M059J (cell line): ENCODE measurements around the gene CDH6. TPM values are rescaled to one million over a fixed set of nuclear protein-coding genes. Genes with fewer than 3 reads are reported as not detected.
A peak's percentile ranks its signal among the peaks of the same experiment; 100 is the strongest.

Experiments
- DNase-seq: peaks from one replicate; pipeline ENCODE4 v3.0.0-alpha.2; 2012; ENCODE audit warnings: low read depth
- total RNA-seq: library from RNA; depleted of rRNA; stranded (reverse); fragments of >200 nt; shearing (Covaris generic); gene quantifications from 2 replicates; pipeline ENCODE4 v1.2.3, GENCODE V29; 2014

The CDH6 gene
- total RNA-seq, 1 experiment from 2014 or later: 8.9 TPM

- DNase-seq: peak; percentile 39
Measured at GRCh38 chr5:31197183-31197582, 3.7 kb downstream of the CDH6 start.

- no peak for DNase-seq
Measured at GRCh38 chr5:31204958-31205357, 11.5 kb downstream of the CDH6 start.

GRCh38 chr5:31208043-31208442, 14.6 kb downstream of the CDH6 start:
- no peak for DNase-seq

- DNase-seq: no peak
Measured at GRCh38 chr5:31209334-31209733, 15.8 kb downstream of the CDH6 start.

- no peak for DNase-seq
Measured at GRCh38 chr5:31211098-31211497, 17.6 kb downstream of the CDH6 start.

- no peak for DNase-seq
Measured at GRCh38 chr5:31213257-31213656, 19.8 kb downstream of the CDH6 start.

- no peak for DNase-seq
Measured at GRCh38 chr5:31213705-31214121, 20.2 kb downstream of the CDH6 start.

- DNase-seq: no peak
Measured at GRCh38 chr5:31214229-31214628, 20.7 kb downstream of the CDH6 start.

- DNase-seq: no peak
Measured at GRCh38 chr5:31215236-31215635, 21.8 kb downstream of the CDH6 start.

- DNase-seq: no peak
Measured at GRCh38 chr5:31217446-31217845, 24.0 kb downstream of the CDH6 start.

- no peak for DNase-seq
Measured at GRCh38 chr5:31218978-31219377, 25.5 kb downstream of the CDH6 start.

GRCh38 chr5:31221001-31221400, 27.5 kb downstream of the CDH6 start:
- DNase-seq: no peak

GRCh38 chr5:31225118-31225517, 31.6 kb downstream of the CDH6 start:
- DNase-seq: peak; percentile 22

- DNase-seq: no peak
Measured at GRCh38 chr5:31225613-31226012, 32.1 kb downstream of the CDH6 start.

GRCh38 chr5:31226651-31227050, 33.2 kb downstream of the CDH6 start:
- DNase-seq: no peak

- DNase-seq: no peak
Measured at GRCh38 chr5:31229266-31229665, 35.8 kb downstream of the CDH6 start.

GRCh38 chr5:31231177-31231838, 37.8 kb downstream of the CDH6 start:
- DNase-seq: no peak

- peak; percentile 68 for DNase-seq
Measured at GRCh38 chr5:31232273-31232888, 38.9 kb downstream of the CDH6 start.

- peak; percentile 30 for DNase-seq
Measured at GRCh38 chr5:31235381-31235780, 41.9 kb downstream of the CDH6 start.

- no peak for DNase-seq
Measured at GRCh38 chr5:31236339-31236738, 42.9 kb downstream of the CDH6 start.

GRCh38 chr5:31237174-31237573, 43.7 kb downstream of the CDH6 start:
- peak; percentile 36 for DNase-seq

- no peak for DNase-seq
Measured at GRCh38 chr5:31238497-31238896, 45.0 kb downstream of the CDH6 start.

- no peak for DNase-seq
Measured at GRCh38 chr5:31244921-31245320, 51.4 kb downstream of the CDH6 start.

- DNase-seq: no peak
Measured at GRCh38 chr5:31247381-31247780, 53.9 kb downstream of the CDH6 start.
